ENCODE data around the gene PDE11A. TPM values are rescaled to one million over a fixed set of nuclear protein-coding genes. Genes with fewer than 3 reads are reported as not detected.
A peak's percentile ranks its signal among the peaks of the same experiment; 100 is the strongest.

The PDE11A gene
- total and polyA plus RNA-seq, 2 of the 13 experiments (the other 11 are each of a cell fraction or from before 2014, with no cell fraction given), result 1.2 to 1.7 TPM

- TF ChIP-seq TARDBP (CRISPR knock-in tag; IDR thresholded peaks at IDR 0.05), result peak; percentile 58; the same call in 1 of the 2 replicates
- TF ChIP-seq BCLAF1 (IDR thresholded peaks at IDR 0.05), result no peak
- no peak for TF ChIP-seq ZNF205 (CRISPR knock-in tag; IDR thresholded peaks at IDR 0.05)
- no peak for TF ChIP-seq BHLHE40 (IDR thresholded peaks at IDR 0.05; ENCODE audit: low read length)
- no peak for TF ChIP-seq SYNCRIP (IDR thresholded peaks at IDR 0.05; ENCODE audit: insufficient read depth, low read depth, low read length)
- no peak for TF ChIP-seq FOXM1 (CRISPR knock-in tag; IDR thresholded peaks at IDR 0.05)
- TF ChIP-seq TBP (CRISPR knock-in tag; IDR thresholded peaks at IDR 0.05), result no peak
- TF ChIP-seq, protein P1, sequence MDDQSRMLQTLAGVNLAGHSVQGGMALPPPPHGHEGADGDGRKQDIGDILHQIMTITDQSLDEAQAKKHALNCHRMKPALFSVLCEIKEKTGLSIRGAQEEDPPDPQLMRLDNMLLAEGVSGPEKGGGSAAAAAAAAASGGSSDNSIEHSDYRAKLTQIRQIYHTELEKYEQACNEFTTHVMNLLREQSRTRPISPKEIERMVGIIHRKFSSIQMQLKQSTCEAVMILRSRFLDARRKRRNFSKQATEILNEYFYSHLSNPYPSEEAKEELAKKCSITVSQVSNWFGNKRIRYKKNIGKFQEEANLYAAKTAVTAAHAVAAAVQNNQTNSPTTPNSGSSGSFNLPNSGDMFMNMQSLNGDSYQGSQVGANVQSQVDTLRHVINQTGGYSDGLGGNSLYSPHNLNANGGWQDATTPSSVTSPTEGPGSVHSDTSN (CRISPR knock-in tag; IDR thresholded peaks at IDR 0.05; ENCODE audit: borderline replicate concordance), result no peak
- no peak for TF ChIP-seq SMAD9 (CRISPR knock-in tag; IDR thresholded peaks at IDR 0.05)
- no peak for TF ChIP-seq ZNF567 (CRISPR knock-in tag; IDR thresholded peaks at IDR 0.05; ENCODE audit: borderline replicate concordance)
- no peak for TF ChIP-seq SNRNP70 (IDR thresholded peaks at IDR 0.05; ENCODE audit: low read depth, low read length)
- TF ChIP-seq, protein P2, sequence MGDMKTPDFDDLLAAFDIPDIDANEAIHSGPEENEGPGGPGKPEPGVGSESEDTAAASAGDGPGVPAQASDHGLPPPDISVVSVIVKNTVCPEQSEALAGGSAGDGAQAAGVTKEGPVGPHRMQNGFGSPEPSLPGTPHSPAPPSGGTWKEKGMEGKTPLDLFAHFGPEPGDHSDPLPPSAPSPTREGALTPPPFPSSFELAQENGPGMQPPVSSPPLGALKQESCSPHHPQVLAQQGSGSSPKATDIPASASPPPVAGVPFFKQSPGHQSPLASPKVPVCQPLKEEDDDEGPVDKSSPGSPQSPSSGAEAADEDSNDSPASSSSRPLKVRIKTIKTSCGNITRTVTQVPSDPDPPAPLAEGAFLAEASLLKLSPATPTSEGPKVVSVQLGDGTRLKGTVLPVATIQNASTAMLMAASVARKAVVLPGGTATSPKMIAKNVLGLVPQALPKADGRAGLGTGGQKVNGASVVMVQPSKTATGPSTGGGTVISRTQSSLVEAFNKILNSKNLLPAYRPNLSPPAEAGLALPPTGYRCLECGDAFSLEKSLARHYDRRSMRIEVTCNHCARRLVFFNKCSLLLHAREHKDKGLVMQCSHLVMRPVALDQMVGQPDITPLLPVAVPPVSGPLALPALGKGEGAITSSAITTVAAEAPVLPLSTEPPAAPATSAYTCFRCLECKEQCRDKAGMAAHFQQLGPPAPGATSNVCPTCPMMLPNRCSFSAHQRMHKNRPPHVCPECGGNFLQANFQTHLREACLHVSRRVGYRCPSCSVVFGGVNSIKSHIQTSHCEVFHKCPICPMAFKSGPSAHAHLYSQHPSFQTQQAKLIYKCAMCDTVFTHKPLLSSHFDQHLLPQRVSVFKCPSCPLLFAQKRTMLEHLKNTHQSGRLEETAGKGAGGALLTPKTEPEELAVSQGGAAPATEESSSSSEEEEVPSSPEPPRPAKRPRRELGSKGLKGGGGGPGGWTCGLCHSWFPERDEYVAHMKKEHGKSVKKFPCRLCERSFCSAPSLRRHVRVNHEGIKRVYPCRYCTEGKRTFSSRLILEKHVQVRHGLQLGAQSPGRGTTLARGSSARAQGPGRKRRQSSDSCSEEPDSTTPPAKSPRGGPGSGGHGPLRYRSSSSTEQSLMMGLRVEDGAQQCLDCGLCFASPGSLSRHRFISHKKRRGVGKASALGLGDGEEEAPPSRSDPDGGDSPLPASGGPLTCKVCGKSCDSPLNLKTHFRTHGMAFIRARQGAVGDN (CRISPR knock-in tag; IDR thresholded peaks at IDR 0.05), result peak; percentile 60
- peak; percentile 55; the same call in 1 of the 2 replicates for TF ChIP-seq SPEN (CRISPR knock-in tag; IDR thresholded peaks at IDR 0.05; ENCODE audit: low read depth)
- TF ChIP-seq SALL1 (CRISPR knock-in tag; IDR thresholded peaks at IDR 0.05), result peak; percentile 74
- no peak for TF ChIP-seq RAD51 (IDR thresholded peaks at IDR 0.05; ENCODE audit: borderline replicate concordance)
- TF ChIP-seq PAWR (CRISPR knock-in tag; IDR thresholded peaks at IDR 0.05; ENCODE audit: borderline replicate concordance), result no peak
- TF ChIP-seq GLI4 (CRISPR knock-in tag; IDR thresholded peaks at IDR 0.05; ENCODE audit: borderline replicate concordance), result no peak
- TF ChIP-seq ZNF557 (CRISPR knock-in tag; IDR thresholded peaks at IDR 0.05), result no peak
- TF ChIP-seq ZFP36L1 (CRISPR knock-in tag; IDR thresholded peaks at IDR 0.05), result no peak
- no peak for TF ChIP-seq ZNF761 (CRISPR knock-in tag; conservative IDR thresholded peaks at IDR 0.05)
- no peak for TF ChIP-seq ZNF501 (CRISPR knock-in tag; IDR thresholded peaks at IDR 0.05)
- no peak for TF ChIP-seq ZNF850 (CRISPR knock-in tag; conservative IDR thresholded peaks at IDR 0.05)
These were observed 308.9 kb downstream of the PDE11A start (continued) for GRCh38 chr2:177763531-177764265.
